ENCODE data around the gene CDIPT. TPM values are rescaled to one million over a fixed set of nuclear protein-coding genes. Genes with fewer than 3 reads are reported as not detected.
A peak's percentile ranks its signal among the peaks of the same experiment; 100 is the strongest.

CDIPT gene, protein sequence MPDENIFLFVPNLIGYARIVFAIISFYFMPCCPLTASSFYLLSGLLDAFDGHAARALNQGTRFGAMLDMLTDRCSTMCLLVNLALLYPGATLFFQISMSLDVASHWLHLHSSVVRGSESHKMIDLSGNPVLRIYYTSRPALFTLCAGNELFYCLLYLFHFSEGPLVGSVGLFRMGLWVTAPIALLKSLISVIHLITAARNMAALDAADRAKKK
- total RNA-seq = 100 to 1,000 TPM in 2 of 9 donors, 10 to 100 TPM in 7; 57.5 to 143 (median 76.3) TPM
- polyA plus RNA-seq = 100 to 1,000 TPM in 1 of 2 donors, 10 to 100 TPM in 1; 64.2 to 106 TPM
- long read RNA-seq, donor 1, transcript CDIPT-201 (6 exons, 2,353 nt) = major isoform, 88 of 124 reads
- long read RNA-seq, donor 1, partial matches to known transcripts = 21 of 124 reads
- long read RNA-seq, donor 1, other reads (novel, unspliced or antisense) = 8 of 124 reads
- long read RNA-seq, donor 2, transcript CDIPT-201 (6 exons, 2,353 nt) = major isoform, 79 of 115 reads
- long read RNA-seq, donor 2, partial matches to known transcripts = 34 of 115 reads
- long read RNA-seq, donor 2, other reads (novel, unspliced or antisense) = 0 of 115 reads
- long read RNA-seq, donor 3, transcript CDIPT-201 (6 exons, 2,353 nt) = major isoform, 61 of 87 reads
- long read RNA-seq, donor 3, transcript CDIPT-207 (5 exons, 1,671 nt) = minor isoform, 5 of 87 reads
- long read RNA-seq, donor 3, partial matches to known transcripts = 11 of 87 reads
- long read RNA-seq, donor 3, other reads (novel, unspliced or antisense) = 4 of 87 reads

- peak within 1 kb of the TSS; percentile 84 to 97 (median 94) for H3K27ac ChIP-seq
- H3K36me3 ChIP-seq = peaks cover 0 to 35% (median 29%) of the 10 kb centered on the region in 9 donors
- ATAC-seq = peak; percentile 98 to 99 (median 98)
- peak; percentile 94 to 97 (median 94) for DNase-seq
- no peaks in the 10 kb centered on the region for H3K27me3 ChIP-seq
- no peaks in the 10 kb centered on the region for H3K9me3 ChIP-seq
- peaks cover 0 to 27% (median 16%) of the 10 kb centered on the region in 12 donors for H3K4me1 ChIP-seq
- TF ChIP-seq POLR2A (IDR thresholded peaks at IDR 0.05) (peak in 1 of 2 donors; percentile 48), CTCF (IDR thresholded peaks at IDR 0.05) (peak; percentile 34 to 76 (median 46))
- peak within 1 kb of the TSS; percentile 79 to 100 (median 95) for H3K4me3 ChIP-seq
- intact Hi-C loops (cut with DNase I) = loop anchor here in 8 of 10 donors (2.0 to 10.0 kb wide), 9 partner anchors 41 to 162 kb away; partner anchors contain the start of genes C16orf92 (in 3 of the 8), PAGR1 (in 3 of the 8), HIRIP3 (in 2 of the 8) and INO80E (in 2 of the 8)
- WGBS, 4 donors = 0 to 1% (median 0%) methylated on average over 36 to 57 of the region's 57 CpGs
Measured at GRCh38 chr16:29862884-29863668, at the start of gene CDIPT. TSS of gene CDIPT (minus strand) at chr16:29863226. CDS start at chr16:29862857, 369 bp downstream.

GRCh38 chr16:29912087-29912486 is 49.1 kb upstream of the CDIPT start:
- Histone ChIP-seq H3K4me3 (no peak overlapping the region), H3K27ac (no peak overlapping the region), H3K4me1 (no peaks in the 10 kb centered on the region), H3K27me3 (no peaks in the 10 kb centered on the region), H3K36me3 (peaks cover 0 to 22% (median 10%) of the 10 kb centered on the region in 9 donors), H3K9me3 (no peaks in the 10 kb centered on the region)
- ATAC-seq (peak in 1 of 4 donors; percentile 18), DNase-seq (no peak)
- WGBS, 4 donors = 61 to 78% (median 65%) methylated on average over 11 of the region's 11 CpGs
- intact Hi-C loops (cut with DNase I) = loop anchor here in 1 of 10 donors (10.0 kb wide), 1 partner anchor 57 kb away; no protein-coding TSS in a partner anchor
- TF ChIP-seq CTCF (IDR thresholded peaks at IDR 0.05) (no peak), POLR2A (IDR thresholded peaks at IDR 0.05) (no peak)

DNA sequence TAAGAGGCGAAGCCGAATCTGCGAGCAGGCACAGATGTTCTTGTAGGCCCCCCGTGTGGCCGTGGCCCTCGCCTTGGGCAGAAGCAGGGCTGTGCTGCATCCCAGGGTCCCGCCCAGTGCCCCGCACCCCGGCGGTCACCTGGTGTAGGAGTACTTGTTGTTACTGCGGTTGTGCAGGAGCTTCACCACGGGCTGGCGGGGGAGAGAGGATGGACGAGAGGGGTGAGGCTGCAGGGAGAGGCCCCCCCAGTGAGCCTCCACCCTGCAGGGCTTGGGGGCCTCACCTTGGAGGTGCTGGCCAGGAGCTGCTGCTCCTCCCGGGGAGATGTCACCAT is 48.6 kb upstream of the CDIPT start:
- no peak overlapping the region for H3K27ac ChIP-seq
- peaks cover 0 to 22% (median 8%) of the 10 kb centered on the region in 9 donors for H3K36me3 ChIP-seq
- H3K4me1 ChIP-seq = no peaks in the 10 kb centered on the region
- intact Hi-C loops (cut with DNase I) = loop anchor here in 1 of 10 donors (10.0 kb wide), 1 partner anchor 57 kb away; no protein-coding TSS in a partner anchor
- no peak overlapping the region for H3K4me3 ChIP-seq
- H3K9me3 ChIP-seq = no peaks in the 10 kb centered on the region
- ATAC-seq = peak in 1 of 4 donors; percentile 31
- no peaks in the 10 kb centered on the region for H3K27me3 ChIP-seq
- WGBS, 4 donors = 72 to 78% (median 76%) methylated on average over 12 to 15 of the region's 15 CpGs
- no peak for DNase-seq
- TF ChIP-seq CTCF (IDR thresholded peaks at IDR 0.05) = no peak
- no peak for TF ChIP-seq POLR2A (IDR thresholded peaks at IDR 0.05)

Data from heart left ventricle (tissue), 16 donors.